ENCODE data around the gene MYB.

Gene MYB

DNA sequence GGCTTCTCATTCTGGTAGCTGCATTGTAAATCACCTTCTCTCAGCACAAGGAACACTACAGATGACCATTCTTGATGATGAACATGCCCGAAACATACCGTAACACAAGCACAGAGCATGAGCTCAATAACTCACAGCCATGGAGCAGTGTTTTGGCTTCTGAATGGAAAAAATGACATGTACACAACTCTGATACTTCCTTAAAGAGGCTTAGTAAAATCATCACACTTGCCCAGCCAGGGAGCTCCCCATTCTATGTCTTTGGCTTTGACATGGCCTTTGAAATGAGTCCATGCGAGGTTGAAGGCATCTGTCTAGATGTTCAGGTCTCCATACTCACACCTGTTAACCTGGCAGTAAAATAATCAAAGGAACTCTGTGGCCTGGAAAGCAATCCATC is 87.6 kb downstream of the MYB start:
- TF ChIP-seq, protein P1, sequence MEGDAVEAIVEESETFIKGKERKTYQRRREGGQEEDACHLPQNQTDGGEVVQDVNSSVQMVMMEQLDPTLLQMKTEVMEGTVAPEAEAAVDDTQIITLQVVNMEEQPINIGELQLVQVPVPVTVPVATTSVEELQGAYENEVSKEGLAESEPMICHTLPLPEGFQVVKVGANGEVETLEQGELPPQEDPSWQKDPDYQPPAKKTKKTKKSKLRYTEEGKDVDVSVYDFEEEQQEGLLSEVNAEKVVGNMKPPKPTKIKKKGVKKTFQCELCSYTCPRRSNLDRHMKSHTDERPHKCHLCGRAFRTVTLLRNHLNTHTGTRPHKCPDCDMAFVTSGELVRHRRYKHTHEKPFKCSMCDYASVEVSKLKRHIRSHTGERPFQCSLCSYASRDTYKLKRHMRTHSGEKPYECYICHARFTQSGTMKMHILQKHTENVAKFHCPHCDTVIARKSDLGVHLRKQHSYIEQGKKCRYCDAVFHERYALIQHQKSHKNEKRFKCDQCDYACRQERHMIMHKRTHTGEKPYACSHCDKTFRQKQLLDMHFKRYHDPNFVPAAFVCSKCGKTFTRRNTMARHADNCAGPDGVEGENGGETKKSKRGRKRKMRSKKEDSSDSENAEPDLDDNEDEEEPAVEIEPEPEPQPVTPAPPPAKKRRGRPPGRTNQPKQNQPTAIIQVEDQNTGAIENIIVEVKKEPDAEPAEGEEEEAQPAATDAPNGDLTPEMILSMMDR (IDR thresholded peaks at IDR 0.05; ENCODE audit: insufficient read depth, low read depth, low read length, missing control alignments): no peak
- no peak overlapping the region for H3K4me3 ChIP-seq (ENCODE audit: low read depth, low read length)
- no peak for DNase-seq (ENCODE audit: low read depth)
